ENCODE measurements around the gene SNN.

- TF ChIP-seq CTCF (IDR thresholded peaks at IDR 0.05) (no peak), MAX (CRISPR knock-in tag; IDR thresholded peaks at IDR 0.05) (no peak), CREM (CRISPR knock-in tag; IDR thresholded peaks at IDR 0.05) (no peak), PRRX2 (CRISPR knock-in tag; IDR thresholded peaks at IDR 0.05) (no peak), ZNF396 (CRISPR knock-in tag; IDR thresholded peaks at IDR 0.05; ENCODE audit: borderline replicate concordance) (no peak), ATF2 (CRISPR knock-in tag; IDR thresholded peaks at IDR 0.05; ENCODE audit: borderline replicate concordance, low read depth) (no peak), FOXK1 (CRISPR knock-in tag; IDR thresholded peaks at IDR 0.05) (no peak), JUN (CRISPR knock-in tag; IDR thresholded peaks at IDR 0.05) (no peak), STAT6 (CRISPR knock-in tag; conservative IDR thresholded peaks at IDR 0.05; ENCODE audit: low read depth) (no peak), TCF7 (CRISPR knock-in tag; IDR thresholded peaks at IDR 0.05; ENCODE audit: low read depth) (no peak), CBFB (CRISPR knock-in tag; IDR thresholded peaks at IDR 0.05; ENCODE audit: low read depth) (no peak), ELF4 (CRISPR knock-in tag; IDR thresholded peaks at IDR 0.05; ENCODE audit: low read depth) (no peak), ZNF425 (CRISPR knock-in tag; conservative IDR thresholded peaks at IDR 0.05) (no peak)
These were observed 14.4 kb downstream of the SNN start for GRCh38 chr16:11682655-11683096.
